ENCODE results near the gene CCDC74B.
"Not testable (repeated sequence)": the region's sequence is repeated elsewhere in the genome, so short reads cannot be mapped to it uniquely, and the experiment has no call there.

The CCDC74B gene

GRCh38 chr2:130145006-130145414, at the start of gene CCDC74B:
TSS of gene CCDC74B (minus strand) at chr2:130145112. CDS start at chr2:130144996, 116 bp downstream.
- DNase-seq (ENCODE audit: insufficient read length, low spot score); FAIRE-seq: not testable (repeated sequence)

DNA sequence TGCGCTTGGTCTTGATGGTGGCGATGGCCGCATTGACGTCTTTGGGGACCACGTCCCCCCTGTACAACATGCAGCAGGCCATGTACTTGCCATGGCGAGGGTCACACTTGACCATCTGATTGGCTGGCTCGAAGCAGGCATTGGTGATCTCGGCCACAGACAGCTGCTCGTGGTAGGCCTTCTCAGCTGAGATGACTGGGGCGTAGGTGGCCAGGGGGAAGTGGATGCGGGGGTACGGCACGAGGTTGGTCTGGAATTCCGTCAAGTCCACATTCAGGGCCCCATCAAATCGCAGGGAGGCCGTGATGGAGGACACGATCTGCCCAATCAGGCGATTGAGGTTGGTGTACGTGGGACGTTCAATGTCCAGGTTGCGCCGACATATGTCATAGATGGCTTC, 48.9 kb upstream of the CCDC74B start:
- DNase-seq (ENCODE audit: insufficient read length, low spot score); FAIRE-seq: not testable (repeated sequence)

DNA sequence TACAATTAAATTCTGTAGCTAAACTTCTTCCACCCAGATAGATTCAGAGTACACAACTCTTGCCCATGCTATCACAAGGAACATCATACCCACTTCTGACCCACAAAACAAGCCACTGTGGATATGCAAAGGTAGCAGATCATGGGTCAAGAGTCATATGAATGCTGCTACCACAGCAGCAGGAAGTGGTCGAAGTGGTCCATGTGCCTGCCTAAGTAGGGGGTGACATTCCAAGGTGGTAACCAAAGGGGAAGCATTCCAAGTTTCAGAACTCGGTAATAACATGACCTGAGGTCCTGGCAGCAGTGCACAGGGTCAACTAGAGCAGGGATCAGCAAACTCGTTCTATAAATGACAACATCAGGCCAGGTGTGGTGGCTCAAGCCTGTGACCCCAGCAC, 47.5 kb upstream of the CCDC74B start:
- not testable (repeated sequence) for DNase-seq (ENCODE audit: insufficient read length, low spot score); FAIRE-seq

DNA sequence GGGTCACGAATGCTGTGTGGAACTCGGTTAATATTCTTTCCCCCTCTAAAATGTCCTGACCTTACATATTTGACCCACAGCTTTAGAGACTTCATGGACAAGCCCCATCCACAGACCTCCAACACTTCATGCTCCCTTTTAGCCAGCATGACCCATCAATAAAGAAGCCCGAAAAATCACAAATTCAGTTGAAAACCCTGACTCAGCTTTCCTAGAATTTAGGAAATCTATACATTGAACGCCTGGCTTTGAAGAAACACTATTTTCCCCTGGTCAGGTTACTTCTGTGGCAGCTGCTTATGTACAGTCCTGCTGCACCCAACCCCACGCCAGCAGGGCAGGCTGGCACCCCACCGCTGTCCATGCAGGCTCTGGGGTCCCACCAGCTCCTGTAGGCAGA, 46.4 kb upstream of the CCDC74B start:
- not testable (repeated sequence) for DNase-seq (ENCODE audit: insufficient read length, low spot score); FAIRE-seq

GRCh38 chr2:130190237-130190636, 45.3 kb upstream of the CCDC74B start:
- DNase-seq (ENCODE audit: insufficient read length, low spot score) (no peak), FAIRE-seq (no peak)
- TF ChIP-seq CTCF (IDR thresholded peaks at IDR 0.05; ENCODE audit: insufficient read depth, missing control alignments) = no peak

GRCh38 chr2:130188958-130189357, 44.0 kb upstream of the CCDC74B start:
- DNase-seq (ENCODE audit: insufficient read length, low spot score); FAIRE-seq: not testable (repeated sequence)

- not testable (repeated sequence) for DNase-seq (ENCODE audit: insufficient read length, low spot score); FAIRE-seq
These were observed 43.2 kb upstream of the CCDC74B start for GRCh38 chr2:130187859-130188792.

GRCh38 chr2:130187268-130187667, 42.4 kb upstream of the CCDC74B start:
- FAIRE-seq (no peak), DNase-seq (ENCODE audit: insufficient read length, low spot score) (no peak)
- TF ChIP-seq CTCF (IDR thresholded peaks at IDR 0.05; ENCODE audit: insufficient read depth, missing control alignments) = no peak

DNA sequence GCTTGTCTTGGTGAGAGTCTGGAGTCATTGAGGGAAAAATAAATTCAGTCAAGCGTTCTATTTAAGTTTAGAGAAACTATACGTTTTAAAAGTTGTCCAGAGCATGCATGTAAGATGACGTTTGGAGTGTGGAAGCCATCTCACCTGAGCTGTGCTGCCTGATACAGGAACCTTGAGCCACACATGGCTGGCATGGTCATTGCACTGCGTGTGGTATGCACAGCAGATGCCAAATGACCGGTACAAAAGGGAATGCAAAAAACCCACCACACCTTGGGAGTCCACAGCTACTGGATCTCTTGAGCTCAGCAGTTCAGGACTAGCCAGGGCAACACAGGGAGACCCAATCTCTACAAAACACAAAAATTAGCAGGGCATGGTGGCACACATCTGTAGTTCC, 41.5 kb upstream of the CCDC74B start:
- no peak for FAIRE-seq
- DNase-seq (ENCODE audit: insufficient read length, low spot score) = no peak
- no peak for TF ChIP-seq CTCF (IDR thresholded peaks at IDR 0.05; ENCODE audit: insufficient read depth, missing control alignments)

- no peak for FAIRE-seq
- TF ChIP-seq CTCF (IDR thresholded peaks at IDR 0.05; ENCODE audit: insufficient read depth, missing control alignments) = no peak
- no peak for DNase-seq (ENCODE audit: insufficient read length, low spot score)
These were observed 41.0 kb upstream of the CCDC74B start for GRCh38 chr2:130185896-130186295.

Data from D721Med (cell line).